HG02938 (cell line): ENCODE results near the gene LMX1B.

Experiments
- ATAC-seq: cut with Tn5 transposase; IDR thresholded peaks from one replicate; pipeline ENCODE4 v1.9.1; 2021; ENCODE audit warnings: mild to moderate bottlenecking, moderate library complexity; ENCODE audit not compliant: unreplicated experiment

LMX1B gene

GRCh38 chr9:126693428-126693944 lies 79.8 kb downstream of the LMX1B start:
- no peak for ATAC-seq

- ATAC-seq = no peak
Observed at GRCh38 chr9:126694206-126695081, 80.7 kb downstream of the LMX1B start.

GRCh38 chr9:126695186-126695585 lies 81.5 kb downstream of the LMX1B start:
- ATAC-seq = no peak

GRCh38 chr9:126695701-126696400 lies 82.1 kb downstream of the LMX1B start:
- ATAC-seq = no peak

- ATAC-seq = no peak
Observed at GRCh38 chr9:126696401-126697145, 82.8 kb downstream of the LMX1B start.

- ATAC-seq = no peak
Observed at GRCh38 chr9:126697330-126697729, 83.6 kb downstream of the LMX1B start.

GRCh38 chr9:126698251-126698650 lies 84.5 kb downstream of the LMX1B start:
- no peak for ATAC-seq

- no peak for ATAC-seq
Observed at GRCh38 chr9:126698756-126699155, 85.0 kb downstream of the LMX1B start.

- no peak for ATAC-seq
Observed at GRCh38 chr9:126699401-126699881, 85.7 kb downstream of the LMX1B start.

GRCh38 chr9:126700296-126700695 lies 86.6 kb downstream of the LMX1B start:
- ATAC-seq = no peak

GRCh38 chr9:126700903-126701812 lies 87.4 kb downstream of the LMX1B start:
- no peak for ATAC-seq

- ATAC-seq = no peak
Observed at GRCh38 chr9:126701813-126702140, 88.0 kb downstream of the LMX1B start.

GRCh38 chr9:126702151-126703001 lies 88.6 kb downstream of the LMX1B start:
- no peak for ATAC-seq

- no peak for ATAC-seq
Observed at GRCh38 chr9:126703002-126703865, 89.5 kb downstream of the LMX1B start.

- ATAC-seq = no peak
Observed at GRCh38 chr9:126703866-126704156, 90.1 kb downstream of the LMX1B start.

- ATAC-seq = no peak
Observed at GRCh38 chr9:126704157-126704891, 90.6 kb downstream of the LMX1B start.

- no peak for ATAC-seq
Observed at GRCh38 chr9:126704892-126705766, 91.4 kb downstream of the LMX1B start.
